Coronary artery (tissue), 2 donors: ENCODE results near the gene MREG.
A peak's percentile ranks its signal among the peaks of the same experiment; 100 is the strongest.
"Not testable (repeated sequence)": the region's sequence is repeated elsewhere in the genome, so short reads cannot be mapped to it uniquely, and the experiment has no call there.

Source experiments
- DNase-seq: peaks from one replicate; pipeline ENCODE4 v3.0.0-alpha.2; 2017; ENCODE audit warnings: low spot score
- H3K27ac ChIP-seq, 2 donors: fragments of 200-600 bp; sonication (generic); one replicate each; pipeline ENCODE4 v1.5.1; 2016 to 2019
- H3K4me3 ChIP-seq: fragments of 200-600 bp; sonication (generic); 2 replicates; pipeline ENCODE4 v1.5.1; 2016; ENCODE audit warnings: mild to moderate bottlenecking, moderate library complexity
- CTCF ChIP-seq: fragments of 200-600 bp; sonication (generic); IDR thresholded peaks from one replicate; pipeline ENCODE4 v1.5.1; 2019; ENCODE audit warnings: antibody characterized with exemption

The MREG gene

DNA sequence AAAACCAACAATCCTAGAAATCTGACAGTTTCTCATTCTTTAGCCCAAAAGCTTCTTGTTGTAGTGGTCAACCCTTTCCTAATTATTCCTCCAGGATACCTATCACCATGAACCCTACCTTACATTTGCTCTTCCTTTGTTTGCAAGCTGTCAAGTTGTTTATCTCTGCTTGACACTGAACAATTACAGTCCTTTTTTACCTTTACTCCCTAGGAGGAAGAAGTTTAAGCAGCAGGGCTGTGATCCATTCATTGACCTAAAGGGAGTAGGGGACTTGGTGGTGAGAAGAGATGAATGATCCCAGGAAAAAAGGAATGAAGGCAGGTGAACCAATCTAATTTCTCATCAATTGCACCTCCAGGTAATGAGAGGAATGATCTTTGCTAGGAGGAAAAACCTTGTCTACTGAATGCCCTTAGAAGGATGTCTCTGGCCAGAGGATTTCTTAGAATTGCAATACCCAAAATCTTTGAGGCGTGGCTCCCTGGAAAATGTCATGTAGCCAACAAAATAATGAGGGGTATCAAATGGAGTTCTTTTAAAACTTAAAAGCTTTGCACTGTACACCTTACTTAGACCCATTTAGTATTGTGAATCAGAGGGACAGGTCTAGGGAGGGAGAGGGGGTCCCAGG is 47.7 kb downstream of the MREG start:
- no peak for DNase-seq
- Histone ChIP-seq H3K27ac (no peak overlapping the region), H3K4me3 (no peak overlapping the region)
- TF ChIP-seq CTCF: no peak

- TF ChIP-seq CTCF: no peak
- H3K4me3 ChIP-seq: no peak overlapping the region
- no peak for DNase-seq
- no peak overlapping the region for H3K27ac ChIP-seq
Observed at GRCh38 chr2:215961981-215962380, 51.4 kb downstream of the MREG start.

DNA sequence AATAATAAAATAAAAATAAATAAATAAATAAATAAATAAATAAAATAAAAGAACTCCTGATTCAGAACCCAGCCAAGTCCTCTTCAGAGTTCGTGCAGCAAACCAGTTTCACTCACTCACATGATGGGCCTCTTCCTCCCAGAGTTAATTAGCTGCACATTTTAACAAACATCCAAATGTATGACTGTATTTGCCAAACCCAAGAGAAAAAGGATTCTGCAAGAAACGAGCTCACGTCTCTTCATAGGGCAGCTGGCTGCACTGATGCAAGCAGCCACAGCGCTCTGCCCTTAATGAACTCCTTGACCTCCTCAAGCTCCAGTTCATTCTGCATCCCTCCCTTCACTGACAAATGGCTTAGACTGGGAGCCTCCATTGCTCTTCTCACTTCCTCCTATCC is 55.1 kb downstream of the MREG start:
- TF ChIP-seq CTCF: no peak
- Histone ChIP-seq H3K4me3 (no peak overlapping the region), H3K27ac (no peak overlapping the region)
- DNase-seq: no peak

GRCh38 chr2:215957354-215958122 is 55.8 kb downstream of the MREG start:
- not testable (repeated sequence) for H3K27ac ChIP-seq, H3K4me3 ChIP-seq, DNase-seq

- TF ChIP-seq CTCF: no peak
- no peak for DNase-seq
- Histone ChIP-seq H3K4me3 (no peak overlapping the region), H3K27ac (no peak overlapping the region)
Observed at GRCh38 chr2:215952860-215953637, 60.3 kb downstream of the MREG start.

- no peak overlapping the region for H3K27ac ChIP-seq
- DNase-seq: no peak
- no peak overlapping the region for H3K4me3 ChIP-seq
- no peak for TF ChIP-seq CTCF
Observed at GRCh38 chr2:215951558-215951957, 61.8 kb downstream of the MREG start.

GRCh38 chr2:215949991-215950404 is 63.4 kb downstream of the MREG start:
- Histone ChIP-seq H3K4me3 (no peak overlapping the region), H3K27ac (no peak overlapping the region)
- no peak for DNase-seq
- peak; percentile 34 for TF ChIP-seq CTCF
